NCI-H2227 (cell line): ENCODE data around the gene GRWD1.

Source experiments
- DNase-seq: peaks from one replicate; lab custom pipeline; 2025; ENCODE audit not compliant: unreplicated experiment; lab: John Stamatoyannopoulos, UW

The GRWD1 gene

DNA sequence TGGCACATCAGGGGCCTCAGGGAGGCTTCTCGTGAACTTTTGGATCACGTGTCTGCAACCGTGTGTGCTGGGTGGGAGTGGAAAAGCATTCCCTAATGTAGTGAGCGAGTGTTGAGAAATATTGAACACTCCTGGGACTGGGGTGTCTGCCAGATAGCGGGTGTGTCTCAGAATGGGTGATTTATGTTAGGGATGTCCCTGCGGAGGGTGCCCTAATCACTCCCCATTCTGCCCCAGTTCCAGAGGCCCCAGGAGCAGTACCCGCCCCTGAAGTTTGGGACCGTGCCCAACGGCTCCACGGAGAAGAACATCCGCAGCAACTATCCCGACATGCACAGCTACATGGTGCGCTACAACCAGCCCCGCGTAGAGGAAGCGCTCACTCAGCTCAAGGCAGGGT is 24.2 kb upstream of the GRWD1 start:
- DNase-seq = no peak

DNA sequence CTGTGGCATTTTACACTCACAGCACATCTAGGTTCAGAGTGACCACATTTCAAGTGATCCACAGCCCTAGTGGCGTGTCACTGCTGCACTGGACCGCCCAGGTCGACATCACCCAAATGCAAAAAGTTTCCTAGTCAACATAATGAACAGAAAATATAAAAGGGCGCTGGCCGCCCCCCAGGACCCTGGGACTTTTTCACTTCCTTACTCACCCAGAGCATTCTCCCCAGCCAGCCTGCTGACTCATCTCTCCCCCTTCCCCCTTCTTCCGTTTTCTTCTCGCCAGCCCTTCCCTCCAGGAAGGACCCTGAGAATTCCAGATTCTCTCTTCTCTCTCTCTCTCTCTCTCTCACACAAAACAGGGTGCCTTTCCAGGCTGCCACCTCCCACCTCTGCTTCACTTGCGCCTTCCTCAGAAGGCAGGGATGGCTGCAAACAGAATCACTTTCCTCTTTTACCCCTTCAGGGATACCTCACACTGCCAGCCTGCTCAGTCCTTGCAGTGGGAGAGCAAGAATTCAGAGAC is 21.0 kb upstream of the GRWD1 start:
- DNase-seq = no peak

DNA sequence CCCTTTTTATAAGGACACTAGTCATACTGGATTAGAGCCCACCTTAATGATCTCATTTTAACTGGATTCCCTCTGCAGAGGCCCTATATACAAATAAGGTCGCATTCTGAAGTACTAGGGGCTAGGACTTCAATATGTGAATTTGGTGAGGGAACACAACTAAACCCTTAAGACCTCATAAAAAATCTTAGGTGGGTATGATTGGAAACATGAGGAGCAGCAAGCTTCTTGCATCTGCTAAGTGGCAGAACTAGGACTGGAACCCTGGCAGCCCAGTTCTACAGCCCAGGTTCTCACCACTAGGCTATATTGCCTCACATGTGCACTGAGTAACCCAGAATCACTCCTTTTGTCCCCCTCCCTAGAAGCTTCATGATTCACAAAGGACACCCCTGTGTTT is 17.1 kb upstream of the GRWD1 start:
- DNase-seq = no peak

DNA sequence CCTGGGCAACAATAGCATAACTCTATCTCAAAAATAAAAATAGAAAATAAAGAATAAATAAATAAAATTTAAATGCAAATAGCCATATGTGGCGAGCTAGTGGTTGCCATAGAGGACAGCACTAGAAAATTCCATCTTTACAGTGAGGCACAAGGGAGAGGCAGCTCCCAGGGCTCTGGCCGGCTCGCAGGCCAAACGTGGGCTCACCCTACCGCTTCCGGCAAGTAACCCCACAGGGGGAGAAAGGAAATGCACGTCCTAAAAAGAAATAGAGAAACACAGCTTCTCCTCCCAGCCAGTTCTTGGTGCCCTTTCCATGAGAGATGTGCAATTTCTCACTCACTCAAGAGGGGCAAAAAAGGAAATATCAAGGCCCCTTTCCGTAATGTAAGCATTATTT is 12.4 kb upstream of the GRWD1 start:
- no peak for DNase-seq

DNA sequence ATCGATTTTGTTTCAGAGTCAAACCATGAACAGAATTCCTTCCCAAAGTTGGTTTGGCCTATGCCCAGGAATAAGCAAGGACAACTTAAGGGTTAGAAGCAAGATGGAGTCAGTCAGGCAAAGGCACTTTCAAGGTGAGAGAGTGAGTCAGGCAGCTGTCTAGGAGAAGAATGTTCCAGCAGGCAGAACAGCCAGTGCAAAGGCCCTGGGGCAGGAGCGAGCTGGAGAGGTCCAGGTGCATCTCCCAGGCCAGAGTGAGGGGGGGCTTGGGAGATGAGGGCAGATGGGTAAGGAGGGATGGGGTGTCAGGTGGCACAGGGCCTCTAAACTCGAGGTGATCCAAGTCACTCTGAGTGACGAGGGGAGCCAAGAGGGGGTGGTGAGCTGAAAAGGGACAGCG is 9.2 kb upstream of the GRWD1 start:
- no peak for DNase-seq

DNA sequence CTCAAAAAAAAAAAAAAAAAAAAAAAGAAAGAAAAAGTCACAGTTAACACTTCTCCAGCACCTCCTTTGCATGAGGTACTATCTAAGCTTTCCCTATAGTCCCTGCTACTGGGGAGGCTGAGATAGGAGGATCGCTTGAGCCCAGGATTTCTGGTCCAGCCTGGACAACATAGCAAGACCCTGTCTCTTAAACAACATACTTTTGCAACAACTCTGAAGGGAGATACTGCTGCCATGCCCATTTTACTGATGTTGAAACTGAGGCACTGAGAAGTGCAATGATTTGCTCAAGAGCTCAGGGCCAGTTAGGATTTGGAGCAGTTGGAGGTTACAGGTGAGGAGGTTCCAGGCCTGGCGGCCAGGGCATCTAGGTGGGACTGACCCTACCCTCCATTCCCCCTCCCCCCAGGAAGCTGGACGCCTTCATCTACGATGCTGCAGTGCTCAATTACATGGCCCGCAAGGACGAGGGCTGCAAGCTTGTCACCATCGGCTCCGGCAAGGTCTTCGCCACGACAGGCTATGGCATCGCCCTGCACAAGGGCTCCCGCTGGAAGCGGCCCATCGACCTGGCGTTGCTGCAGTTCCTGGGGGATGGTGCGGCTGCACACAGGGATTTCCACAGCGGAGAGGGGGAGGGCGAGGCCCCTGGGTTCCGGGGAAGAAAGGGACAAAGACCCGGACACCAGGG is 4.3 kb upstream of the GRWD1 start:
- DNase-seq = no peak

DNA sequence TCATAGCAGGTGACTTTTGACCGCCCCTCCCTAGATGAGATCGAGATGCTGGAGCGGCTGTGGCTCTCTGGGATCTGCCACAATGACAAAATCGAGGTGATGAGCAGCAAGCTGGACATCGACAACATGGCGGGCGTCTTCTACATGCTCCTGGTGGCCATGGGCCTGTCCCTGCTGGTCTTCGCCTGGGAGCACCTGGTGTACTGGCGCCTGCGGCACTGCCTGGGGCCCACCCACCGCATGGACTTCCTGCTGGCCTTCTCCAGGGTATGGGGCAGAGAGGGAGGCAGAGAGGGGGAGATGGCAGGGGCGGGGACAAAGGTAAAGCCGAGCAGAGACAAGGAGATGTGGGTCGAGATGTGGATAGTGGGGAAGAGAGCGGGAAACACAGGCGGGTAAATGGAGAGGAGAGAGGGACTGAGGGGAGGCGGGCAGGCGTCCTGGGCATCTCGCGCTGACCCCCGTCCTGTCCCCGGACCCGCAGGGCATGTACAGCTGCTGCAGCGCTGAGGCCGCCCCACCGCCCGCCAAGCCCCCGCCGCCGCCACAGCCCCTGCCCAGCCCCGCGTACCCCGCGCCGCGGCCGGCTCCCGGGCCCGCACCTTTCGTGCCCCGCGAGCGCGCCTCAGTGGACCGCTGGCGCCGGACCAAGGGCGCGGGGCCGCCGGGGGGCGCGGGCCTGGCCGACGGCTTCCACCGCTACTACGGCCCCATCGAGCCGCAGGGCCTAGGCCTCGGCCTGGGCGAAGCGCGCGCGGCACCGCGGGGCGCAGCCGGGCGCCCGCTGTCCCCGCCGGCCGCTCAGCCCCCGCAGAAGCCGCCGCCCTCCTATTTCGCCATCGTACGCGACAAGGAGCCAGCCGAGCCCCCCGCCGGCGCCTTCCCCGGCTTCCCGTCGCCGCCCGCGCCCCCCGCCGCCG is 3.4 kb upstream of the GRWD1 start:
- no peak for DNase-seq

DNA sequence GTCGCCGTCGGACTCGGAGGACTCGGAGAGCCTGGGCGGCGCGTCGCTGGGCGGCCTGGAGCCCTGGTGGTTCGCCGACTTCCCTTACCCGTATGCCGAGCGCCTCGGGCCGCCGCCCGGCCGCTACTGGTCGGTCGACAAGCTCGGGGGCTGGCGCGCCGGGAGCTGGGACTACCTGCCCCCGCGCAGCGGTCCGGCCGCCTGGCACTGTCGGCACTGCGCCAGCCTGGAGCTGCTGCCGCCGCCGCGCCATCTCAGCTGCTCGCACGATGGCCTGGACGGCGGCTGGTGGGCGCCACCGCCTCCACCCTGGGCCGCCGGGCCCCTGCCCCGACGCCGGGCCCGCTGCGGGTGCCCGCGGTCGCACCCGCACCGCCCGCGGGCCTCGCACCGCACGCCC is 2.5 kb upstream of the GRWD1 start:
- peak; percentile 34 for DNase-seq

DNA sequence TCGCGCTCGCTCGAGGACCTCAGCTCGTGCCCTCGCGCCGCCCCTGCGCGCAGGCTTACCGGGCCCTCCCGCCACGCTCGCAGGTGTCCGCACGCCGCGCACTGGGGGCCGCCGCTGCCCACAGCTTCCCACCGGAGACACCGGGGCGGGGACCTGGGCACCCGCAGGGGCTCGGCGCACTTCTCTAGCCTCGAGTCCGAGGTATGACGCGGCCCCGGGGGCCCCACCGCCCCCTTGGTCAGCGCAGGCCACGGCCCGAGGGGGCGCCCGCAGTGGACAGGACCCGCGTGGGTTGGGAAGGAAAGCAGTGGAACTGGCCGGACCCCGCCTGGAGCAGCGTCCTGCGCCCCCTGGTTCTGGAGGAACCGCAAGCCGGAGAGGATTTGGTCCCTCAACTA is 2.1 kb upstream of the GRWD1 start:
- no peak for DNase-seq

DNA sequence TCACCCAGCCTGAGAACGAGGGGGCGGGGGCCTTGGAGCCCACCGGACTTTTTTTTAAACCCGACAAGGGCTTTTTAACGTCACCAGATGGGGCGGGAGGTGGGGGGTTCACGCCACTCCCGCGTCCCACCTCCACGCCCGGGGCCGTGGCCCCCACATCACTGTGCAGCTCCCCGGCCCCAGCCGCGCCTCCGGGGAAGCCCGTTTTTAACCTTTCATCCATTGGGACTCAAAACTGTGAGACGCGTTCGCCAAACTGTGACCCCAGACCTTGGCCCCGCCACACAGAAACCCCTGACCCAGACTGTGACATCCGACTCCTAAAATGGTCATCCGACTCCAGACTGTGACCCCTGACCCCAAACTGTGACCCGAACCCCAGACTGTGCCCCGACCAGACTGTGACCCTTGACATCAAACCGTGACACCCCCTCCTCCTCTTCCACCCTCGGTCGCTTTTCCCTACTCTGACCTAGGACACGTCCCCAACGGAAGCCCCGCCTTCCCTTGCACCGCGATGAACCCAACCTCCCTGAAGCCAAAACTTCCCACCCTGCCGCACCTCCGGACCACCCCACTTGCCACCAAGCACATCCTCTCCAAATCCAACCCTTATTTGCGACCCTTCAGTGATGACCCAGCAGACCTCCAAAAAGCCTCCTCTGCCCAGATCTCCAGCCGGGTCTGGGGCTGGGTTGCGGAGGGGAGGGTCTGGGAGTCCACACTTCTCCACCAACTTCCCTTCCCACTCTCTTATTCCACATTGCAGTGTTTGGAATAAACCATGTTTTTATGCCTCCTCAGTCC is 1.5 kb upstream of the GRWD1 start:
- DNase-seq = no peak

DNA sequence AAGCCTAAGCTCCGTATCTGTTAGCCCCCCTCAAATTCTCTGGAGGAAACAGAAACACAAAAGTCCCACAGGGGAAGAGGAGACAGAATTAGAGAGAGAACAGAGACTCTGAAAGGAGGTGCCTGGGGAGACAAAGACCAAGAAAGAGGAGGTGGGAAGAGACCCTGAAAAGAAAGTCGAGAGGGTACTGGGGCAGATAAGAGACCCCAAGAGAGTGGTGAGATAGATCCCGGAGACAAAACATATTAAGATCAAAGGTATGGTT is 915 bp upstream of the GRWD1 start:
- peak; percentile 9 for DNase-seq

DNA sequence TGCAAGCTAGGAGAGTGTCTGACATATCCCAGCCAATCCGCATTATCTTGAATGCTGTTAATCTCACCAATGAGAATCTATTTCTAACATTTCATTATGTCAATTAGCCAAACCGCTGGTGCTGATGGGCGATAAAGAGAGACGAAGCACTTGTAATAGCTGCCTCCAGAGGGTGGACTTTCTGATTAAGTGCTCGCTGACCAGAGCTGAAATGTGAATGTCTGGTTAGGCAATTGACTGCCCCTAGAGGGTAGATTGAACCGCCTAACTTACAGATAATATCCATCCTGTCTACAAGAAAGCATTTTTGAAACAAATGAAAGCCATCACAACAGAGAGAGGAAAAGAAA is 552 bp upstream of the GRWD1 start:
- DNase-seq = peak; percentile 71

DNA sequence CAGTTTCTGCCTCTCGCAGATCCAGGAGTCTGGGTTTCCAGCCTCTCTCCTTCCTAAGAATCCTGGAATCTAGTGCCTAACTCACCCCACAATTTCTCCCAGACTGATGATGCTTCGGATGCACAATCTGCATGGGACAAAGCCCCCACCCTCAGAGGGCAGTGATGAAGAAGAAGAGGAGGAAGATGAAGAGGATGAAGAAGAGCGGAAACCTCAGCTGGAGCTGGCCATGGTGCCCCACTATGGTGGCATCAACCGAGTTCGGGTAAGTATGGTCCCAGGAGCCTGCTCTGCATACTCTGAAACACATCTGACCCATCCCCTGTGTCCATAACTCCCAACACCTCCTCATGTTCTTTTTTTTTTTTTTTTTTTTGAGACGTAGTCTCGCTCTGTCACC is 796 bp downstream of the GRWD1 start:
- no peak for DNase-seq

DNA sequence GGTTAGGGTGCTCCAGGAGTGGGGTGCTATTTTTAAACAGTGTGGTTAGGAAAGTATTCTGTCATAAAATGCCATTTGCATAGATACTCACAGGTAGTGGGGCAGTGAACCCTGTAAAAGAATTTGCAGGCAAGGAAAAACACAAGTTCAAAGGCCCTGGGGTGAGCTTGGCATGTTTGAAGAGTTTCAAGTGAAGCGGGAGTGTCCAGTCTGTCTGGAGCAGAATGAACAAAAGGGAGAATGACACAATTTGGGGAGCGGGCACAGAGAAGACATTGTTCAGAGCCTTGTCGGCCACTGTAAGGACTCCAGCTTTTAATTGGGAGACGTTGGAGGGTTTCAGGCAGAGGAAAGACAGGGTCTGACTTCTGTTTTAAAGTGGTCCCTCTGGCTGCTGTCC is 2.8 kb downstream of the GRWD1 start:
- DNase-seq = no peak

DNA sequence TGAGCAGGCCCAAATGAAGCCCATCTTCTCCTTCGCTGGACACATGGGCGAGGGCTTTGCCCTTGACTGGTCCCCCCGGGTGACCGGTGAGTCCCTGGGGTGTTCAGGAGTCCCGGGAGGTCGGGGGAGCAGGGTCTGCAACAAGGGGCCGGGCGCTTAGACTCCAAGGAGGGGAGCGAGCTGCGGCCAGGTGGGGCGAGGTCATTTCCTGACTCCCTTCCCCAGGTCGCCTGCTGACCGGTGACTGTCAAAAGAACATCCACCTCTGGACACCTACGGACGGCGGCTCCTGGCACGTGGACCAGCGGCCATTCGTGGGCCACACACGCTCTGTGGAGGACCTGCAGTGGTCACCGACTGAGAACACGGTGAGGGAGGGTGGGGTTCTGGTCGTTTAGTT is 4.7 kb downstream of the GRWD1 start:
- DNase-seq = no peak

DNA sequence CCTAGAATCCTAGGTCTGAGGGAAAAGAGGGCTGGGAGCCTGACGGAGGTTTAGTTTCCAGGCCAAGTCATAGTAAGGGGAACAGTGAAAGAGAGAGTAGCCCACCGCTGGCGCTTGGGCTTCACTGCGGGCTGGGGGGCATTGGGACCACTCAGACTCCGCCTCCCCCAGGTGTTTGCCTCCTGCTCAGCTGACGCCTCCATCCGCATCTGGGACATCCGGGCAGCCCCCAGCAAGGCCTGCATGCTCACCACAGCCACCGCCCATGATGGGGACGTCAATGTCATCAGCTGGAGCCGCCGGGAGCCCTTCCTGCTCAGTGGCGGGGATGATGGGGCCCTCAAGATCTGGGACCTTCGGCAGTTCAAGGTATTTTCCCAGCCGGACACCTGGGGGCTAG is 5.1 kb downstream of the GRWD1 start:
- DNase-seq = no peak

DNA sequence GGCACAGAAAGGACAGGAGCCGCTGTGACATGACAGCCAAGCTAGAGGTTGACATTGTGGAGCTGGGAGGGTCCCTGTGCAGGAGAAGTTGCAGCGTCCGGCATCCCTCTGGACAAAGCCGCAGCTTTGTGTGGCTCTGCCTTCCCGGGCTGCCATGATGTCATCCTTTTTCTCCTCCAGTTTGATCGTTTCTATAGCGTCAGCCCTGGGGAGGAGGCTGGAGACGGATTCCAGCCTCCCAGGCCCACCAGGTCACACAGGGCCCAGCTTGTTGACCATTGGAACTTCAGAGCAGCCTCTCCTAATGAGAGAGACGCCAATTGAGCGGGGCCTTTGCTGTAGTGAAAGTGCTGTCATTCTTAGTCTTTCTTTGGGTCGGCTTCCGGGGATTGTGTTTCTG is 5.8 kb downstream of the GRWD1 start:
- DNase-seq = no peak

DNA sequence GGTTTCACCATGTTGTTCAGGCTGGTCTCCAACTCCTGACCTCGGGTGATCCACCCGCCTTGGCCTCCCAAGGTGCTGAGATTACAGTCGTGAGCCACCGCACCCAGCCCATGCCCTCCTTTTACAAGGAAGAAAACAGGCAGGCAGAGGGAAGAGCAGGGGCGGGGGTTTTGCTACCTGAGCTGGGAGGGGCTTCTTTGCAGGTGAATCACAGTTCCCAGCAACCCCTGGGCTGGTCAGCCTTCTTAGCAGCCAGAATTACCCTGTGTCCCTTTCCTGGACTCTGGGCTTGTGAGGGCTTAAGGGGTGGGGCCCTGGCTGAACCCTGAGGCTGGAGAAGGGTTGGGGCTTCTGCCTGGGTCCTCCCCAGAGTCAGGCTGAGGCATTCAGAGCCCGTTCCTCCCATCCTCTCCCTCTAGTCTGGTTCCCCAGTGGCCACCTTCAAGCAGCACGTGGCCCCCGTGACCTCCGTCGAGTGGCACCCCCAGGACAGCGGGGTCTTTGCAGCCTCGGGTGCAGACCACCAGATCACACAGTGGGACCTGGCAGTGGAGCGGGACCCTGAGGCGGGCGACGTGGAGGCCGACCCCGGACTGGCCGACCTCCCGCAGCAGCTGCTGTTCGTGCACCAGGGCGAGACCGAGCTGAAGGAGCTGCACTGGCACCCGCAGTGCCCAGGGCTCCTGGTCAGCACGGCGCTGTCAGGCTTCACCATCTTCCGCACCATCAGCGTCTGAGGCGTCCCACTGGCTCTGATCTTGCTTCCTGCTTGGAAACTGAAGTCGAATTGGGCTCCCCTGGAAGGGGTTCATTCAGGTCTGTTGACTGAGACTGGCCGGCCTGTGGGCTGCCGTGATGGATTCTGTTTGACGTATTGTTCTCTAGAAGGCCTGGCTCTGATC is 6.8 kb downstream of the GRWD1 start:
- DNase-seq = no peak

DNA sequence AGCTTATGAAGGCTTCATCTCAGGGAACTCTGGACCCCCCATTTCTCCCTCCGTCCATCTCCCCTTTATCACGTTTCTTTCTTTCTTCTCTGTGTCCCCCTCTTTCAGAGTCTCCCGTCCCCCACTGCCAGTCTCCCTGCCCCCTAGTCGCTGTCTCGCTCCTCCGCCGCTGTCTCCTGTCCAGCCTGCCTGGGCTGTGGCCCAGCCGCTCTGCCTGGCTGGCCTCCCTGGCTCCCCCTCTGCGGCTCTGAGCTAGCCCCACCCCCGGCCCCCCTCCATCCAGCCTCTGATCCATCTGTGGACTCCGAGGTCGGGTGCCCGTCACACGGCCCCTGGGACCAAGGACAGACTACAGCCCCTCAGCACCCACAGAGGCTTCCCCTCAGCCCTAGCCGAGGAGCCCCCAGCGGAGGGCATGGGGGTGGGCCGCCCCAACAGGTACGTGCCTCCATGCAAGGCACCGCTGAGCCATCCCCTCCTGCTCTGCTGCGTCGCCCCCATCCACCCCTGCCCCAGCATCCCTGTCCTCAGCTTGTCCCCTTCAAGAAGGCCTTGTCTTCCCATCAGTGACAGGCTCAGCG is 8.5 kb downstream of the GRWD1 start:
- DNase-seq = no peak

DNA sequence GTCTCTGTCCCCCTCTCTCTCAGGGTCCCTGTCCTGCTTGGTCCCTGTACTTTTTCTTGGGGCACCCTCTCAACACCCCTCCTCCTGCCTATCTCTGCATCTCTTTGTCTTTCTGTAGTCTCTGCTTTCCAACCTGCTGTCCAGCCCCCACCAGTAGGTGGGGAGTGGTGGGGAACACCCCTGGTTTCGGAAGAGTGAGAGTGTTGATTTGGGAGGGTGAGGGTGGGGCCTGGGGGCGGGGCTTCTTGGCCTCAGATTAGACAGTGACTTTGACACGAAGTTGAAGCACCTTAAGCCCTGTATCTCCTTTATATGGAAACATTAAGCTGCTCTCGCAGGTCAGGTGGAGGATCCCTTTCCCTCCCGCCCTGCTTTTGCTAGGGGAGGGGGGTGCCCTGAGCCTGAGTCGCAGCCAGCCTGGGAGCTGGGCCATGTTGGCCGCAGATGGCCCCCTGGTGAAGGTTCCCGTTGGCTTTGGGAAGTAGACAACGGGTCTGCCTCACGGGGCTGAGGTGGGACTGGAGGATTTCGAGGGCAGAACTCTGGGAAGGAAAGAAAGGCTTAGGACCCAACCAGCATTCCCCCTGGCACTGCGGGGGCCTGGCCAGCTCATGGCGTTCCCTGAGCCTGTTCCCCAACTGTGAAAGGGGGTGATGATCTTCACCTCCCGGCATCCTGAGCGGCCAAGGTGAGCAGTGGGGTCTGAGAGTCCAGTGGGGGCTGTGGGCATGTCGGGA is 9.6 kb downstream of the GRWD1 start, which contains the start of gene KCNJ14:
Gene KCNJ14 (plus strand): TSS at position 404 of the 737 bp plus-strand sequence. CDS start 6,151 bp downstream, outside the sequence.
- DNase-seq = no peak
